H1 (cell line): ENCODE results near the gene JPT2. TPM values are rescaled to one million over a fixed set of nuclear protein-coding genes. Genes with fewer than 3 reads are reported as not detected.

Experiments
- polyA plus RNA-seq, 7 experiments: library from polyadenylated mRNA; depleted of rRNA in 3 of 7; stranded (reverse) in 5 of 7; unstranded in 2 of 7; fragments of >200 nt in 5 of 7; fragments of 200-250 nt in 2 of 7; gene quantifications; 1 replicate in 5 of 7; 2 replicates in 1 of 7; 4 replicates in 1 of 7; pipeline versions ENCODE4 v1.2.1 to v1.2.3, GENCODE V29; 2011 to 2013; ENCODE audit warnings: missing spikeins in 2 of 7, mixed read lengths in 2 of 7
- total RNA-seq: library from RNA; stranded (reverse); fragmentation: NEBNext Ultra II Directional; extraction: Animal tissue kit (Norgen Biotek cat#: 25700); gene quantifications from 2 replicates; pipeline ENCODE4 v1.2.1, GENCODE V29; 2021
- TF ChIP-seq, protein P1 (sequence below): IDR thresholded peaks from 2 replicates; pipeline ENCODE4 v1.6.1; 2012; ENCODE audit warnings: inconsistent platforms

Gene JPT2
- total and polyA plus RNA-seq, 2 of the 8 experiments (the other 6 are each of a cell fraction or from before 2014, with no cell fraction given) = 67.6 to 197 TPM

DNA sequence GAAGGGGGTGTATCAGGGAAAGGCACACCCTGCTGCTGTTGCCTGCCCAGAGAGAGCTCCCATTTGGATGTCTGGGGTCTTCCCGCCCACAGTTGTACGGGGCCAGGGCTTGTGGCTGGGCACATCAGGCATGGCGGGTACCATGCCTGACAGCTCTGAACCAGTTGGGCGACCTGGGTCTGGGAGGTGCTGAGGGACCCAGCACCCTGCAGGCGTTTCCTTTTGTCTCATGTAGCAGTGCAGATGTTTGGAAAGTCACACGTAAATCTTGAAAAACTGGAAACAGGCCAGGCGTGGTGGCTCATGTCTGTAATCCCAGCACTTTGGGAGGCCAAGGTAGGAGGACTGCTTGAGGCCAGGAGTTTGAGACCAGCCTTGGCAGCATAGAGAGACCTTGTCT, 8.4 kb upstream of the JPT2 start (continued):
- TF ChIP-seq, protein P1, sequence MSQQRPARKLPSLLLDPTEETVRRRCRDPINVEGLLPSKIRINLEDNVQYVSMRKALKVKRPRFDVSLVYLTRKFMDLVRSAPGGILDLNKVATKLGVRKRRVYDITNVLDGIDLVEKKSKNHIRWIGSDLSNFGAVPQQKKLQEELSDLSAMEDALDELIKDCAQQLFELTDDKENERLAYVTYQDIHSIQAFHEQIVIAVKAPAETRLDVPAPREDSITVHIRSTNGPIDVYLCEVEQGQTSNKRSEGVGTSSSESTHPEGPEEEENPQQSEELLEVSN = no peak
